HG02885 (cell line): ENCODE results near the gene PDIA4.

Experiments
- ATAC-seq: cut with Tn5 transposase; IDR thresholded peaks from one replicate; pipeline ENCODE4 v1.9.1; 2021; ENCODE audit warnings: mild to moderate bottlenecking; ENCODE audit not compliant: unreplicated experiment, poor library complexity

The PDIA4 gene

GRCh38 chr7:148975896-148976295, 52.4 kb downstream of the PDIA4 start:
- ATAC-seq, result no peak

GRCh38 chr7:148973256-148973655, 55.0 kb downstream of the PDIA4 start:
- no peak for ATAC-seq

GRCh38 chr7:148972375-148972774, 55.9 kb downstream of the PDIA4 start:
- ATAC-seq, result no peak

- no peak for ATAC-seq
Observed at GRCh38 chr7:148967602-148968001, 60.7 kb downstream of the PDIA4 start.

- ATAC-seq, result no peak
Observed at GRCh38 chr7:148967032-148967372, 61.3 kb downstream of the PDIA4 start.

GRCh38 chr7:148964483-148965267, 63.6 kb downstream of the PDIA4 start:
- no peak for ATAC-seq

- no peak for ATAC-seq
Observed at GRCh38 chr7:148963583-148964482, 64.5 kb downstream of the PDIA4 start.

- ATAC-seq, result peak; percentile 69
Observed at GRCh38 chr7:148962823-148963582, 65.3 kb downstream of the PDIA4 start.

- peak; percentile 3 for ATAC-seq
Observed at GRCh38 chr7:148962440-148962822, 65.9 kb downstream of the PDIA4 start.

- no peak for ATAC-seq
Observed at GRCh38 chr7:148959726-148960125, 68.6 kb downstream of the PDIA4 start.

- ATAC-seq, result no peak
Observed at GRCh38 chr7:148958061-148958460, 70.2 kb downstream of the PDIA4 start.

- no peak for ATAC-seq
Observed at GRCh38 chr7:148954766-148955165, 73.5 kb downstream of the PDIA4 start.

GRCh38 chr7:148953676-148954075, 74.6 kb downstream of the PDIA4 start:
- ATAC-seq, result no peak
